Measurements from ENCODE around the gene AATF. TPM values are rescaled to one million over a fixed set of nuclear protein-coding genes. Genes with fewer than 3 reads are reported as not detected.
"Not testable (repeated sequence)": the region's sequence is repeated elsewhere in the genome, so short reads cannot be mapped to it uniquely, and the experiment has no call there.

Gene AATF
- total RNA-seq, 4 donors from 2014 or later: 26.5 to 36.2 (median 30.1) TPM

DNA sequence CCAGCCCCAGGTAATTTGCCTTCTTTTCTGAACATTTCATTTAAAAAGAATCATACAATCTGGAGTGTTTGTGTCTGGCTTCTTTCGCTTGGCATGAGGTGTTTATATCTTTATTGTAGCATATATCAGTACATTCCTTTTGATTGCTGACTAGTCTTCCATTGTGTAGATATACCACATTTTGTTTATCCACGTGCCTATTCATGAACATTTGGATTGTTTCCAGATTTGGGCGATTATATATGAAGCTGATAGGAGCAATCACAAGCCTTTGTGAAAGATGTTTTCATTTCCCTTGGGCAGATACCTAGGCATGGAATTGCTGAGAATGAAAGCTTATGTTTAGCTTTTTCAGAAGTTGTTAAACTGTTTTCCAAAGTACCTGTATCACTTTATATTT lies 120.3 kb downstream of the AATF start:
- Histone ChIP-seq H3K27me3 (peaks cover 0 to 37% of the 10 kb centered on the region in 2 donors), H3K4me1 (peaks cover 0 to 3% (median 0%) of the 10 kb centered on the region in 4 donors), H3K36me3 (no peaks in the 10 kb centered on the region), H3K9me3 (no peaks in the 10 kb centered on the region), H3K27ac (no peak overlapping the region), H3K4me3 (no peak overlapping the region)
- TF ChIP-seq, protein P1, sequence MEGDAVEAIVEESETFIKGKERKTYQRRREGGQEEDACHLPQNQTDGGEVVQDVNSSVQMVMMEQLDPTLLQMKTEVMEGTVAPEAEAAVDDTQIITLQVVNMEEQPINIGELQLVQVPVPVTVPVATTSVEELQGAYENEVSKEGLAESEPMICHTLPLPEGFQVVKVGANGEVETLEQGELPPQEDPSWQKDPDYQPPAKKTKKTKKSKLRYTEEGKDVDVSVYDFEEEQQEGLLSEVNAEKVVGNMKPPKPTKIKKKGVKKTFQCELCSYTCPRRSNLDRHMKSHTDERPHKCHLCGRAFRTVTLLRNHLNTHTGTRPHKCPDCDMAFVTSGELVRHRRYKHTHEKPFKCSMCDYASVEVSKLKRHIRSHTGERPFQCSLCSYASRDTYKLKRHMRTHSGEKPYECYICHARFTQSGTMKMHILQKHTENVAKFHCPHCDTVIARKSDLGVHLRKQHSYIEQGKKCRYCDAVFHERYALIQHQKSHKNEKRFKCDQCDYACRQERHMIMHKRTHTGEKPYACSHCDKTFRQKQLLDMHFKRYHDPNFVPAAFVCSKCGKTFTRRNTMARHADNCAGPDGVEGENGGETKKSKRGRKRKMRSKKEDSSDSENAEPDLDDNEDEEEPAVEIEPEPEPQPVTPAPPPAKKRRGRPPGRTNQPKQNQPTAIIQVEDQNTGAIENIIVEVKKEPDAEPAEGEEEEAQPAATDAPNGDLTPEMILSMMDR (IDR thresholded peaks at IDR 0.05): no peak
- TF ChIP-seq EP300 (IDR thresholded peaks at IDR 0.05): no peak
- TF ChIP-seq POLR2A (IDR thresholded peaks at IDR 0.05): no peak
- no peak for DNase-seq (ENCODE audit: low spot score in 2 of 2)
- WGBS, 2 donors: 91% methylated on average over 3 of the region's 3 CpGs

DNA sequence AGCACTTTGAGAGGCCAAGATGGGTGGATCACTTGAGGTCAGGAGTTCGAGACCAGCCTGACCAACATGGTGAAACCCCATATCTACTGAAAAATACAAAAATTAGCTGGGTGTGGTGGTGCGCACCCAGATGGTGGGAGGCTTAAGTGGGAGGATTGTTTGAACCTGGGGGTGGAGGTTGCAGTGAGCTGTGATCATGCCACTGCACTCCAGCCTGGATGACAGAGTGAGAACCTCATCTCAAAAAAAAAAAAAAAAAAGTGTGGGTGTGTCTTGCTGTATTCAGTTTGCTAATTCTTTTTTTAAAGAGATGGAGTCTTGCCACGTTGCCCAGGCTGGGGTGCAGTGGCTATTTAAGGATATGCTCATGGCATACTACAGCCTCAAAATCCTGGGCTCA lies 124.7 kb downstream of the AATF start:
- not testable (repeated sequence) for H3K4me1 ChIP-seq; DNase-seq (ENCODE audit: low spot score in 2 of 2); H3K4me3 ChIP-seq; H3K36me3 ChIP-seq; H3K9me3 ChIP-seq; H3K27me3 ChIP-seq; H3K27ac ChIP-seq
- WGBS, 2 donors: 79 to 83% methylated on average over 3 of the region's 3 CpGs

DNA sequence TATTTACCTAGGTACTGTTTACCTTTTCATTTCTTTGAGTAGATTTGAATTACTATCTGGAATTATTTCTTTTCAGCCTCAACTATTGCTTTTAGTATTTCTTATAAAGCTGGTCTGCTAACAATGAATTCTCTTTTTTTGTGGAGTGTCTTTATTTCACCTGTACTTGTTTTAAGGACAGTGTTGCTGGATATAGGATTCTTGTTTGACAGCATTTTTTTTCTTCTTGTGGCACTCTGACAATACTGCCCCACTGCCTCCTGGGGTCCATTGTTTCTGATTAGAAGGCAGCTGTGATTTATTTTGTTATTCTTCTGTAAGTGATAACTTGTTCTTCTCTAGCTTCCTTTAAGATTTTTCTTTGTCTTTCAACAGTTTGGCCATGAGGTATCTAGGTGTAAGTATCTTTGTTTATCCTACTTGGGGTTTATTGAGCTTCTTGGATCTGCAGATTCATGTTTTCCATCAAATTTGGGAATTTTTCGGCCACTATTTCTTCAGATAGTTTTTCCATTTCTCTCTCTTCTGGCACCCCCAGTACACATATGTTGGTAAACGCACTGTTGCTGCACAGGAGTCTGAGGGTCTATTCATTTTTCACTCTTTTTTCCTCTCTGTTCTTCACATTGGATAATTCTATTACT lies 130.4 kb downstream of the AATF start:
- no peak overlapping the region for H3K27ac ChIP-seq
- no peak overlapping the region for H3K4me3 ChIP-seq
- no peak for TF ChIP-seq EP300 (IDR thresholded peaks at IDR 0.05)
- TF ChIP-seq POLR2A (IDR thresholded peaks at IDR 0.05): no peak
- TF ChIP-seq, protein P1 (IDR thresholded peaks at IDR 0.05): no peak
- WGBS, 2 donors: 96 to 97% methylated on average over 2 of the region's 2 CpGs
- H3K36me3 ChIP-seq: no peaks in the 10 kb centered on the region
- no peaks in the 10 kb centered on the region for H3K27me3 ChIP-seq
- H3K4me1 ChIP-seq: no peaks in the 10 kb centered on the region
- DNase-seq (ENCODE audit: low spot score in 2 of 2): no peak
- H3K9me3 ChIP-seq: peaks cover 0 to 15% (median 2%) of the 10 kb centered on the region in 4 donors

DNA sequence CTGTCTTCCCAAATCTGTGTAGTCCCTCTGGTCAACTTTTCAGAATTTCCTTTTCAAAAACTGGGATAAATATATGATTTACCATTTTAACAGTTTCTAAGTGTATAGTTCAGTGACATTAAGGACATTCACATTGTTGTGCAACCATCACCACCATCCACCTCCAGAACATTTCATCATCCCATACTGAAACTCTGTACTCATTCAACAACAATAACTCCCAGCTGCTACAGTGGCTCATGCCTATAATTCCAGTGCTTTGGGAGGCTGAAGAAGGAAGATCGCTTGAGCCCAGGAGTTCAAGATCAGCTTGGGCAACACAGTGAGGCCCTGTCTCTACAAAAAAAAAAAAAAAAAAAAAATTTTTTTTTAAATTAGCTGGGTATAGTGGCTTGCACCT lies 131.0 kb downstream of the AATF start:
- no peak for TF ChIP-seq EP300 (IDR thresholded peaks at IDR 0.05)
- TF ChIP-seq, protein P1 (IDR thresholded peaks at IDR 0.05): no peak
- no peak for TF ChIP-seq POLR2A (IDR thresholded peaks at IDR 0.05)
- Histone ChIP-seq H3K27me3 (no peaks in the 10 kb centered on the region), H3K4me1 (no peaks in the 10 kb centered on the region), H3K4me3 (no peak overlapping the region), H3K36me3 (peaks cover 0 to 3% (median 0%) of the 10 kb centered on the region in 3 donors), H3K9me3 (peaks cover 0 to 15% (median 2%) of the 10 kb centered on the region in 4 donors), H3K27ac (no peak overlapping the region)
- no peak for DNase-seq (ENCODE audit: low spot score in 2 of 2)
- WGBS, 2 donors: 100% methylated on average over 1 of the region's 1 CpG

DNA sequence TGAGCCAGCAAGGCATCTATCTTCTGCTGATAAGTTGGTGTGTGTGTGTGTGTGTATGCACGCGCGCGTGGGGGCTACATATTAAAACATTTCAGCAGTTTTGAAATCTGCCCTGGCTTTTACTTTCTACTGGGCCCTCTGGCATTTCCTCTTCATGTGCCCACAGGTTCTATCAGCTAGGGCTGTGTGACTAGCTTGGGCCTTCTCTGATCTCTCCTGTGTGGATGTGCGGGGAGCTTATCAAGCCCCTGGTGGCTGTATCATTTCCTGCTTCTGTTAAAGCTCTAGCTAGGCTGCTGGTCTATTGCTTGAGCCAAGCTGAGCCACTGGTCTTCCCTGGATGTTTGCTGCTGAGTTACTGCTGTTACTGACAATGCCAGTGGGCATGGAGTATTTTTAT lies 132.5 kb downstream of the AATF start:
- TF ChIP-seq POLR2A (IDR thresholded peaks at IDR 0.05) (no peak), EP300 (IDR thresholded peaks at IDR 0.05) (no peak)
- TF ChIP-seq, protein P1 (IDR thresholded peaks at IDR 0.05): no peak
- 89 to 96% methylated on average over 5 of the region's 5 CpGs for WGBS, 2 donors
- H3K27ac ChIP-seq: no peak overlapping the region
- H3K27me3 ChIP-seq: no peaks in the 10 kb centered on the region
- H3K36me3 ChIP-seq: peaks cover 0 to 18% (median 0%) of the 10 kb centered on the region in 3 donors
- peaks cover 0 to 15% (median 2%) of the 10 kb centered on the region in 4 donors for H3K9me3 ChIP-seq
- no peak overlapping the region for H3K4me3 ChIP-seq
- no peaks in the 10 kb centered on the region for H3K4me1 ChIP-seq
- no peak for DNase-seq (ENCODE audit: low spot score in 2 of 2)

Data from tibial nerve (tissue), 4 donors.